HEK293T (cell line): ENCODE results near the gene HGF.

Experiments used
- ARNT ChIP-seq: fragments of 450-650 bp; IDR thresholded peaks from 2 replicates; pipeline ENCODE4 v1.6.1; 2017; ENCODE audit warnings: mild to moderate bottlenecking
- BHLHE40 ChIP-seq: fragments of 450-650 bp; IDR thresholded peaks from 2 replicates; pipeline ENCODE4 v1.6.1; 2016; ENCODE audit warnings: mild to moderate bottlenecking, moderate library complexity, borderline replicate concordance
- ELF4 ChIP-seq: fragments of 450-650 bp; IDR thresholded peaks from 2 replicates; pipeline ENCODE4 v1.6.1; 2017; ENCODE audit warnings: antibody characterized with exemption
- FOXA1 ChIP-seq: fragments of 450-650 bp; IDR thresholded peaks from 2 replicates; pipeline ENCODE4 v1.6.1; 2016; ENCODE audit warnings: mild to moderate bottlenecking
- FOXK2 ChIP-seq: fragments of 450-650 bp; IDR thresholded peaks from 2 replicates; pipeline ENCODE4 v1.6.1; 2016; ENCODE audit warnings: mild to moderate bottlenecking
- FOXM1 ChIP-seq: fragments of 450-650 bp; IDR thresholded peaks from 2 replicates; pipeline ENCODE4 v1.6.1; 2017; ENCODE audit warnings: mild to moderate bottlenecking, borderline replicate concordance
- HDGF ChIP-seq: fragments of 450-650 bp; IDR thresholded peaks from 2 replicates; pipeline ENCODE4 v1.6.1; 2017; ENCODE audit warnings: antibody characterized with exemption, borderline replicate concordance
- NFRKB ChIP-seq: fragments of 450-650 bp; IDR thresholded peaks from 2 replicates; pipeline ENCODE4 v1.6.1; 2016; ENCODE audit warnings: mild to moderate bottlenecking, moderate library complexity
- PKNOX1 ChIP-seq: fragments of 450-650 bp; IDR thresholded peaks from 2 replicates; pipeline ENCODE4 v1.6.1; 2016
- SP1 ChIP-seq: fragments of 450-650 bp; IDR thresholded peaks from 2 replicates; pipeline ENCODE4 v1.6.1; 2017
- SUZ12 ChIP-seq: fragments of 450-650 bp; IDR thresholded peaks from 2 replicates; pipeline ENCODE4 v1.6.1; 2016; ENCODE audit warnings: mild to moderate bottlenecking
- TARDBP ChIP-seq: fragments of 450-650 bp; IDR thresholded peaks from 2 replicates; pipeline ENCODE4 v1.6.1; 2016

GRCh38 chr7:81664304-81664703 lies 105.5 kb downstream of the HGF start:
- TF ChIP-seq NFRKB (no peak), BHLHE40 (no peak), SUZ12 (no peak), FOXA1 (no peak), SP1 (no peak), FOXK2 (no peak), PKNOX1 (no peak), FOXM1 (no peak), ARNT (no peak), TARDBP (no peak), ELF4 (no peak), HDGF (no peak)
